Measurements from ENCODE around the gene UGT1A5.
"Not testable (repeated sequence)": the region's sequence is repeated elsewhere in the genome, so short reads cannot be mapped to it uniquely, and the experiment has no call there.

UGT1A5 gene

DNA sequence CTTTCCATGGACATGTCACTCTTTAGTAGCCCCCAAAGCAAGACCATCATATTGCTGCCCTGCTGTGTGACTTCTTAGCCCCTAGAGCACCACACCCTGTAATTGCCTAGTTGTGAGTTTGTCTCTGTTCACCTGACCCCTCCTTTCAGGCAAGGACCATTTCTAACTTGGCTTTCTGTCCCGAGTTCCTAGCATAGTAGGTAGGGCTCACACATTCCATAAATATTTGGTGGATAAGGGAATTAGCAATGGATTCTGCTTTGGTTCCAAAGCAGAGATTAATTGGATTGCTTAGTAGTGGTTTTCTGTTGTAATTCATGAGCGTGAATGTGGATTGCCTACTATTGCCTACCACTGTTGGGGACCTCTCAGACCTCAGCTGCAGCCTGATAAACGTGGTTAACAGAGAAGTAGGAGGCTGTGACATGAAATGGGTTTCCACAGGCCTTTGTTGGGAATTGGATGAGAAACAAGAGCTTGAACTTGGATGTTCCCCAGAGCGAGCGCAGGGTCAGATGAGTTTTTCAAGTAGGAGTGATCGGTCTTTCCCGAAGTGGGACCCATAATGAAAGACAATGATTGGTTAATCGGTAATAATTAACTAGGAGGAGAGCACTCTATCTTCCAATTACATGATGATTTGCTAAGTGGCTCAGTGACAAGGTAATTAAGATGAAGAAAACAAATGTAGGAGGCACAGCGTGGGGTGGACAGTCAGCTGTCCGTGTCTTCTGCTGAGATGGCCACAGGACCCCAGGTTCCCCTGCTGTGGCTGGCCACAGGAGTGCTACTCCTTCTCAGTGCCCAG lies 34.0 kb downstream of the UGT1A5 start:
- DNase-seq (ENCODE audit: low spot score), result no peak

DNA sequence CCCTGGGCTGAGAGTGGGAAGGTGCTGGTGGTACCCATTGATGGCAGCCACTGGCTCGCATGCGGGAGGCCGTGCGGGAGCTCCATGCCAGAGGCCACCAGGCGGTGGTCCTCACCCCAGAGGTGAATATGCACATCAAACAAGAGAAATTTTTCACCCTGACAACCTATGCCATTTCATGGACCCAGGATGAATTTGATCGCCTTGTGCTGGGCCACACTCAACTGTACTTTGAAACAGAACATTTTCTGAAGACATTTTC lies 34.5 kb downstream of the UGT1A5 start:
- DNase-seq (ENCODE audit: low spot score), result no peak

DNA sequence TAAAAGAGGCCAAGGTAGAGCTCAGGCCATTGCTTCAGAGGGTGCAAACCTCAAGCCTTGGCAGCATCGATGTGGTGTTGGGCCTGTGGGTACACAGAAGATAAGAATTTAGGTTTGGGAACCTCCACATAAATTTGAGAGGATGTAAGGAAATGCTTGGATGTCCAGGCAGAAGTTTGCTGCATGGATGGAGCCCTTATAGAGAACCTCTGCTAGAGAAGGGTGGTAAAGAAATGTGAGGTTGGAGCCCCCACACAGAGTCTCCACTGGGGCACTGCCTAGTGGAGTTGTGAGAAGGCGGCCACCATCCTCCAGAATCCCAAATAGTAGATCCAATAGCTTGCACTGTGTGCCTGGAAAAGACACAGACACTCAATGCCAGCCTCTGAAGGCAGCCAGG lies 38.0 kb downstream of the UGT1A5 start:
- DNase-seq (ENCODE audit: low spot score), result not testable (repeated sequence)

DNA sequence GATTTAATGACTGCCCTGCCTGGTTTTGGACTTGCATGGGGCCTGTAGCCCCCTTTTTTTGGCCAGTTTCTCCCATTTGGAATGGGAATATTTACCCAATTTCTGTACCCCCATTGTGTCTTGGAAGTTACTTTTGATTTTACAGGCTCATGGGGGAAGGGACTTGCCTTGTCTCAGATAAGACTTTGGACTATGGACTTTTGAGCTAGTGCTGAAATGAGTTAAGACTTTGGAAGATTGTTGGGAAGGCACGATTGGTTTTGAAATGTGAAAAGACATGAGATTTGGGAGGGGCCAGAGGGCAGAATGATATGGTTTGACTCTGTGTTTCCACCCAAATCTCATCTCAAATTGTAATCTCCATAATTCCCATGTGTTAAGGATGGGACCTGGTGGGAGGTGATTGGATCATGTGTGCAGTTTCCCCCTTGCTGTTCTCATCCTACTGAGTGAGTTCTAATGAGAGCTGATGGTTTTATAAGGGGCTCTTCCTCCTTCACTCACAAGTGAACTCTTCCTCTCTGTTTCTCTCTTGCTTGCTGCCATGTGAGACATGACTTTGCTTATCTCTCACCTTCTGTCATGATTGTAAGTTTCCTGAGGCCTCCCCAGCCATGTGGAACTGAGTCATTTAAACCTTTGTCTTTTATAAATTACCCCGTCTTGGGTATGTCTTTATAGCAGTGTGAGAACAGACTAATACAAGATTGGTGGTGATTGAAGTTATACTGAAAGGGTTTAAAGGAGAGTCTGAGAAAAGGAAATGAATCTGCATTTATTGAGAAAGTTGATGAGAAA lies 38.7 kb downstream of the UGT1A5 start:
- not testable (repeated sequence) for DNase-seq (ENCODE audit: low spot score)

DNA sequence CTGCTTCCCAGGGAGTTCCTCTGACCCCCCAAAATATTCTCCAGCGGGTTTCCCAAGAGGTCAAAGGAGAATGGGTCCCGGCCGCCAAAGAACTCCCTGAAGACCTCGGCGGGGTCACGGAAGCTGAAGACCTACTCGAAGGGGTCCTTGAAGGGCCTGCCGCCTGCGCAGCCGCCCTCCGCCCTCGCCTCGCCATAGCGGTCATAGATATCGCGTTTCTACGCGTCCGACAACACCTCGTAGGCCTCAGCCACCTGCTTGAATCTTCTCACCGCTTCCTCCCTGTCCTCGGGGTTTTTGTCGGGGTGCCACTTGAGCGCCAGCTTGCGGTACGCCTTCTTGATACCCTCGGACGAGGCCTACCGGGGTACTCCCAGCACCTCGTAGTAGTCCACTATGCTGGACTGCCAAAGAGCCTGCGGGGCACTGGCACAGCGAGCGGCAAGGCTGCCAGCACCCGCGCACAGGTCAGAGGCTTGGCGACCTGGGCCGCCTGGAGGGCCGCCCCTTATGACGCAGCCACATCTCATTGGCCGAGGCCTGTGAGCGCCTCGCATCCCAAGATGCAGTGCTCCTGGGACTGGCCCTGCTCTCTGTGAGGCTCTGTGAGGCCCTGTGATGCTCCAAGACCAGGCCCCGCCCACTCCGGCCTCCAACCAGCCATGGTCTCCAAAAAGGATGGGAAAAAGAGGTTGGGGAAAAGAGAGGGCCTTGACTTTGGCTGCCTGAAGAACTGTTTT lies 42.3 kb downstream of the UGT1A5 start:
- DNase-seq (ENCODE audit: low spot score), result no peak

DNA sequence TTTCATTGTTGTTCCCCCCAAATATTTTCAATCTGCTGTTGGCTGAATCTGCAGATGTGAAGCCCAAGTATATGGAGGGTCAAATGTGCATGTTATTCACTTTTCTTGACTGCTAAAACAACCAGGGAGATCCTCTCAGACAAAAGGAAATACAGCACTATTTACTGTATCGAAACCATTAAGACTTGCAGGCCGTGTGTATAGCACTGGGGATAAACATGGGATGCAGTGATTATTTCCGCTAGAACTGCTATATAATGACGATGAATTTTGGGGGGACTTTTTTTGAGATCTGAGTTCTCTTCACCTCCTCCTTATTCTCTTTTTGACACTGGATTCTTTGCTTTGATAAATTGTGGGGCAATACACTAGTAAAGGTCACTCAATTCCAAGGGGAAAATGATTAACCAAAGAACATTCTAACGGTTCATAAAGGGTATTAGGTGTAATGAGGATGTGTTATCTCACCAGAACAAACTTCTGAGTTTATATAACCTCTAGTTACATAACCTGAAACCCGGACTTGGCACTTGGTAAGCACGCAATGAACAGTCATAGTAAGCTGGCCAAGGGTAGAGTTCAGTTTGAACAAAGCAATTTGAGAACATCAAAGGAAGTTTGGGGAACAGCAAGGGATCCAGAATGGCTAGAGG lies 43.8 kb downstream of the UGT1A5 start:
- DNase-seq (ENCODE audit: low spot score), result no peak

DNA sequence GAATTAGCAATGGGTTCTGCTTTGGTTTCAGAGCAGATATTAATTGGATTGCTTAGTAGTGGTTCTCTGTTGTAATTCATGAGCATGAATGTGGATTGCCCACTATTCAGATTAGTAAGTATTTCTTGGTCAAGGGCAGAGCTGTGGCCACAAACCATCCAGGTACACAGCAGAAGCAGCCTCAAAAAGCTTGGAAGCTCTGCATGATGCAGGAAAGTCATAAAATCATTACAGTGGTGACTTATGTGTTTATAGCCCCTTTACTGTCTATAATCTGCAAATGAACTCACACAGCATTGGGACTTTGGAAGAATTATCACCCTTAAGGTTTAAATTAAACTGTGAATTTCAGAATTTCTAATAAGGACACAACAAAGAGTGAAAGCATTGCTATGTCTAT lies 45.4 kb downstream of the UGT1A5 start:
- no peak for DNase-seq (ENCODE audit: low spot score)

DNA sequence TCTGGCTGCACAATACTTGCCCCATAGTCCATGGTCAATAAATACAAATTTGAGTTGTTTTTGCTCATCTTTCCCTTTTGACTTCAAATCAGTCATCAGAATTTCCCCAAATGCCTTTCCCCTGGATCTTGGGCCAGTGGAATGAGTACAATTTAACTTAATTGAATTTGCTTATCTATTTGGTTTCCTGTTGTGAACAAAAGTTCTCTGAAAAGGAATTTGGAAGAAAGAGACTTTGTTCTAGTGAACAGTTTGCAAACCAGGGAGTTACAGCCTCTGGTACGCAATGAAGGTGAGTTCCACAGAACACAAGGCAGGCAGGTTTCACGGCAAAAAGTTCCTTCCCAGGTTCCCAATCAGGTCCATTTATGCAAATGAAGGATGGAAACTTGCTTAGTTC lies 46.1 kb downstream of the UGT1A5 start:
- DNase-seq (ENCODE audit: low spot score), result no peak

DNA sequence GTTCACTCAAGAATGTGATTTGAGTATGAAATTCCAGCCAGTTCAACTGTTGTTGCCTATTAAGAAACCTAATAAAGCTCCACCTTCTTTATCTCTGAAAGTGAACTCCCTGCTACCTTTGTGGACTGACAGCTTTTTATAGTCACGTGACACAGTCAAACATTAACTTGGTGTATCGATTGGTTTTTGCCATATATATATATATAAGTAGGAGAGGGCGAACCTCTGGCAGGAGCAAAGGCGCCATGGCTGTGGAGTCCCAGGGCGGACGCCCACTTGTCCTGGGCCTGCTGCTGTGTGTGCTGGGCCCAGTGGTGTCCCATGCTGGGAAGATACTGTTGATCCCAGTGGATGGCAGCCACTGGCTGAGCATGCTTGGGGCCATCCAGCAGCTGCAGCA lies 47.3 kb downstream of the UGT1A5 start, which contains the start of gene UGT1A1:
Gene UGT1A1, plus strand, starts transcription at position 228 of the 400 bp plus-strand sequence. Its CDS starts 18 bp downstream, at position 246.
- DNase-seq (ENCODE audit: low spot score), result no peak

DNA sequence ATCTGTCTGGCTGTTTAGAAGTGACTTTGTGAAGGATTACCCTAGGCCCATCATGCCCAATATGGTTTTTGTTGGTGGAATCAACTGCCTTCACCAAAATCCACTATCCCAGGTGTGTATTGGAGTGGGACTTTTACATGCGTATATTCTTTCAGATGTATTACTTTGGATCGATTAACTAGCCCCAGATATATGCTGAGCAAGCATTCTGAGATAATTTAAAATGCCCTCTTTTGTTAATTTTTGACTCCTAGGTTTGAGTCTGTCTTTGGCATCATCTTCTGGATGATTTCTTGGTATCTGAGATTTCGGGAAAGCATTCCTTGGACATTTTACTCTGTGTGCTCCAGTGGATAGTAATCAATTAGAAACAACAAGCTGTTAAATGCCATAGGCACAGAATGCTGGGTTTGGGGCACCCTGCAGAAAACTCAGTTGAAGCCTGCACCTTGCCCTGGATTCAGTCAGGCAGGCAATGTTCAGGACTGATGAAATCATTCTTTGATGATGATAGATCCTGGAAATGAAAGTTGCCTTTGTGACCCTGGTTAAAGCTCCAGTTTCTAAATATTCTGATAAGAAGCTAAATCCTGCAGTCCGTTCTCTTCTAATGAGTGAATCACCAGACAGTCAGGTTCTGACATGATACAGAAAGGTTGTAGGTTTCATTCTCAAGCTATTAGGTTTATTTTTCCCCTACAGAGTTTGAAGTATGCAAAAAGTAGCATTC lies 48.5 kb downstream of the UGT1A5 start:
- no peak for DNase-seq (ENCODE audit: low spot score)

DNA sequence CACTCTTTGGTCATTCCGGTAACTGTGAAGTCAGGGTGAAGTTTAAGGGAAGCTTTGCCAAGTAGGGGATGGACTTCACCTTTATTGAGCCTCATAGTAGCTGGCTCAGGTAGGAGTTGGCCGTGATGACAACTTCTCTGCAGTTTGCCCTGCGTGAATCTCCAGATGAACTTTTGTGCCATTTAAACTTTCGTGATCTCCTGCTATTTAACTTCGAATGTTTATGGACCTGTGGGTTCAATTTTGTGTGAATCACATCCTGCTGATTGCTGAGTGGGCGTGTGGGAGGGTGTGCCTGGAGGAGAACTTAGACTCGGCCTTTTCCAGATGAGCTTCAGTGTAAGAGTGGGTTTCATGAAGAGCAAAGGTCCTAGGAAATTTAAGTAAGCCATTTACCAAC lies 51.6 kb downstream of the UGT1A5 start:
- DNase-seq (ENCODE audit: low spot score), result no peak

DNA sequence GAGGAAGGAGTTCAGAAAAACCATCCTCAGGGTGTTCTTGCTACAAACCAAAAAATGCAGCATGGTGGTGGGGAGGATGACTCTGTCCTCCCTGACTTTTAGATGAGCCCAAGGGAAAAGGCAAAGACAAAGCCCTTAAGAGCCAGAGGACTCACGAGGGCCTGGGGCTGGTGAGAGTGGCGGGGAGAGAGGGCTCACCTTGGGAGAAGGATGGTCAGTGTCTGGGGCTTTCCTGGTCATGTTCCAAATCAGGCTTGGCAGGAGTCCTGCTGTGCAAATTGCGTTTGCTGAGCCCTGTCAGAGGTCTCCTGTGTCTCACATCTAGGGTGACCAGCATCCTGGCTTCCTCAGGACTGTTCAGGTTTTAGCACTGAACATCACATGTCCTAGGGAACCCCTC lies 52.1 kb downstream of the UGT1A5 start:
- DNase-seq (ENCODE audit: low spot score), result no peak

DNA sequence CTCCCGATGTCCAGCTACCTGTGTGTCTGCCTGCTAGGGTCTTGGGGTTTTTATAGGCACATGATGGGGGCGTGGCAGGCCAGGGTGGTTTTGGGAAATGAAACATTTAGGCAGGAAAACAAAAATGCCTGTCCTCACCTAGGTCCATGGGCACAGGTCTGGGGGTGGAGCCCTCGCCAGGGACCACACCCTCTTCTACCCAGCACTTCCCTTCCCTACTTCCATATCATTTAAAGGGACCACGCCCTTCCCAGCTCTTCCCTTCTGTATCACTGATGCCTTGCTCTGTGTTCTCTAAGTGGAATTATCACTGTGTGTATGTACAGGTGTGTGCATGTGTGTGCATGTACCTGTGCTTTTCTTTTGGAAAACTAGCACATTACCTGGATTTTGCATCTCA lies 53.7 kb downstream of the UGT1A5 start:
- no peak for DNase-seq (ENCODE audit: low spot score)

DNA sequence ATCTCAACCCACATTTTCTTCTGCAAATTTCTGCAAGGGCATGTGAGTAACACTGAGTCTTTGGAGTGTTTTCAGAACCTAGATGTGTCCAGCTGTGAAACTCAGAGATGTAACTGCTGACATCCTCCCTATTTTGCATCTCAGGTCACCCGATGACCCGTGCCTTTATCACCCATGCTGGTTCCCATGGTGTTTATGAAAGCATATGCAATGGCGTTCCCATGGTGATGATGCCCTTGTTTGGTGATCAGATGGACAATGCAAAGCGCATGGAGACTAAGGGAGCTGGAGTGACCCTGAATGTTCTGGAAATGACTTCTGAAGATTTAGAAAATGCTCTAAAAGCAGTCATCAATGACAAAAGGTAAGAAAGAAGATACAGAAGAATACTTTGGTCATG lies 55.4 kb downstream of the UGT1A5 start:
- no peak for DNase-seq (ENCODE audit: low spot score)

DNA sequence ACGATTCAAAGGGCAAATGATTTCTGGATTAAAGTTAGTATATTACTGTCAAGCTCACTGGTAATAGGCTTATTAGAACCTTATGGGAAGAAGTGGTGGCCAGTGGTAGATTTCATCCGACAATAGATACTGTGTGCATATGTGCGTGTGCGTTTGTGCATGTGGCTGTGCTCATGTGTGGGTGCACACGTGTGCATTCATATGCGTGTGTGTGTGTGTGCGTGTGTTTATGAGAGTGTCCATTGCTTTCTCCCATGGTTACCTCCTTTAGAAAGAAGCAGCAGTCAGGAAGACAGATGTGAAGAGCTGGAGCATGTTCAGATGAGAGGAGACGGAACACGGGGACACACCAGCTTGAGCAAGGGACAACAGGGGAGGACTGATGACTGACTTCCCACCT lies 56.6 kb downstream of the UGT1A5 start:
- no peak for DNase-seq (ENCODE audit: low spot score)

DNA sequence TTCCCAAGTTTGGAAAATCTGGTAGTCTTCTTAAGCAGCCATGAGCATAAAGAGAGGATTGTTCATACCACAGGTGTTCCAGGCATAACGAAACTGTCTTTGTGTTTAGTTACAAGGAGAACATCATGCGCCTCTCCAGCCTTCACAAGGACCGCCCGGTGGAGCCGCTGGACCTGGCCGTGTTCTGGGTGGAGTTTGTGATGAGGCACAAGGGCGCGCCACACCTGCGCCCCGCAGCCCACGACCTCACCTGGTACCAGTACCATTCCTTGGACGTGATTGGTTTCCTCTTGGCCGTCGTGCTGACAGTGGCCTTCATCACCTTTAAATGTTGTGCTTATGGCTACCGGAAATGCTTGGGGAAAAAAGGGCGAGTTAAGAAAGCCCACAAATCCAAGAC lies 59.4 kb downstream of the UGT1A5 start:
- DNase-seq (ENCODE audit: low spot score), result no peak

DNA sequence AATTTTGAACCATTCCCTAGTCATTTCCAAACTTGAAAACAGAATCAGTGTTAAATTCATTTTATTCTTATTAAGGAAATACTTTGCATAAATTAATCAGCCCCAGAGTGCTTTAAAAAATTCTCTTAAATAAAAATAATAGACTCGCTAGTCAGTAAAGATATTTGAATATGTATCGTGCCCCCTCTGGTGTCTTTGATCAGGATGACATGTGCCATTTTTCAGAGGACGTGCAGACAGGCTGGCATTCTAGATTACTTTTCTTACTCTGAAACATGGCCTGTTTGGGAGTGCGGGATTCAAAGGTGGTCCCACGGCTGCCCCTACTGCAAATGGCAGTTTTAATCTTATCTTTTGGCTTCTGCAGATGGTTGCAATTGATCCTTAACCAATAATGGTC lies 59.9 kb downstream of the UGT1A5 start:
- DNase-seq (ENCODE audit: low spot score), result no peak

DNA sequence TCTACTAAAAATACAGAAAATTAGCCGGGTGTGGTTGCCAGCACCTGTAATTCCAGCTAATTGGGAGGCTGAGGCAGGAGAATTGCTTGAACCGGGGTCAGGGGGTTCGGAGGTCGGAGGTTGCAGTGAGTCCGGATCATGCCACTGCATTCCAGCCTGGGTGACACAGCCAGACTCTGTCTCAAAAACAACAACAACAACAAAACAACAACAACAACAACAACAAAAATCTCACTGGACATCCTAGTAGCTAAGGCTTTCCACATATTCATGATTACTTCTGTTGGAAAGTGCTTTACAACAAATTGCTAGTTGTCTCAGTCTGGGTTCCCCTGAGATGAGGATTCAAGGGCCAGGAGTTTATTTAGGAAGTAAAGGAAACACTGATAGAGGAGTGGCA lies 61.1 kb downstream of the UGT1A5 start:
- DNase-seq (ENCODE audit: low spot score), result no peak

DNA sequence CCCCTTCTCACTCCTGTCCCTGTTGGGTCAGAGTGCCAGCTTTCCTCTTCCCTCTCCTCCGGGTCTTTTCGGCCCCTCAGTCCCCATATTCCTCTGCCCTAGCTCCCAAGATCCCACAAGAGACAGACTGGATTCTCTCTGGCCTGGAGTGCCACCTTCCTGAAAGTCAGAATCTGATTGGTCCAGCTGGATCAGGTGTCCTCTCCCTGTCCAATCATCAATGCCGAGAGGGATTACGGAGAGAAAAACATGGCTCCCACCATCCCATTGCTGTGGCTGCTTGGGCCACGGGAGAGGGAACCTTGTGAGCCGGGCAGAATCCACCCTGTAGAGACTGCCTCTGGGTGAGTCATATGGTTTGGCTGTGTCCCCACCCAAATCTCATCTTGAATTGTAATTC lies 62.7 kb downstream of the UGT1A5 start:
- no peak for DNase-seq (ENCODE audit: low spot score)

DNA sequence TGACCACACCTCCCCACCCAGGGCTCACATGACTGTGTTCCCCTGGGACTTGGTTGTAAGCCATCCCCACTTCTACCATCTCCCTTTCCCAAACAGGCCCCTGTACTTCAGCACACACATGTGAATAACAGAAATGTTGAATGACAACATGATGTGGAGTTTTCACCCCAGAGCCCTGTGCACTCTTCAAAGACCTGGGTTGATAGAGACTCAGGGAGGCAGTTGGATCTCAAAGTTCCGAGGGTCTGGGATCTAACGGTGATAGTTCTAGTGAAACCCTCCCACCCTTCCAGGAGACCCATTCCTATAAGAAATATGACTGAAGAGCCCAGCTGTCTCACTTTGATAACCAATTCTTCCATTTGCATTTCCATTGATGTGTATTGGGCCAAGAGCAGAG lies 65.3 kb downstream of the UGT1A5 start, which contains the start of gene MROH2A:
Gene MROH2A, plus strand, starts transcription at position 301 of the 400 bp plus-strand sequence. CDS start 1,029 bp downstream, outside the sequence.
- DNase-seq (ENCODE audit: low spot score), result no peak

DNA sequence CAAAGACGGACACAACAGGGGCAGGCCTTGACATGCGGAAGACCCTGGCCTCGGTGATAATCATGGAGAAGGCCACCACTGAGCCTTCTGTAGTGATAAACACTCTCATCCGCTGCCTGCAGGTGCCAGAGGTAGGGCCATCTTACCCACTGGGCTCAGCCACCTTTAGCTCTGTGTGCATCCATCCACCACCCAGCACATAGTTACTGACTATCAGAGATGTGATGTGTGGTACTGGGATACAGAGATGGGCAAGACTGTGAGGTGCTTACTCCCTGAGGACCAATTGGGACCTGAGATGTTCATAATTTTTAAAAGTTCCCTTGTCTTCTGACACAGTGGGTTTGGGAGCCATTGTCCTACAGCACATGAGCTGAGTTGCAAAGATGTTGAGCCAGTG lies 67.0 kb downstream of the UGT1A5 start:
- DNase-seq (ENCODE audit: low spot score), result no peak

DNA sequence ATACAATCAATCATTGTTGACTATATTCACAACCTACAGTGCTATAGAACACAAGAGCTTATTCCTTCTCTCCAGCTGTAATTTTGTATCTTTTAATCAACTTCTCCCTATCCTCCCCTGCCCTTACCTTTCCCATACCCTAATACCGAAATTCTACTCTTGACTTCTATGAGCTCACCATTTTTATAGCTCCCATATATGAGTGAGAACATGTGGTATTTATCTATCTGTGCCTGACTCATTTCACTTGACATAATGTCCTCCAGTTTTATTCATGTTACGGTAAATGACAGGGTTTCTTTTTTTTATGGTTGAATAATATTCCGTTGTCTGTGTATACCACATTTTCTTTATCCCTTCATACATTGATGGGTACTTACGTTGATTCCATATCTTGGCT lies 68.1 kb downstream of the UGT1A5 start:
- no peak for DNase-seq (ENCODE audit: low spot score)

Data from left forelimb (tissue), 1 donor.